Chondrocyte (in vitro differentiated cells): ENCODE data around the gene HSD17B12. TPM values are rescaled to one million over a fixed set of nuclear protein-coding genes. Genes with fewer than 3 reads are reported as not detected.

Experiments
- DNase-seq: peaks from one replicate; pipeline ENCODE4 v3.0.0; 2021; ENCODE audit warnings: mixed read lengths, low spot score
- H3K27ac Mint-ChIP-seq: one replicate; pipeline ENCODE4 v1.8.0; 2021; ENCODE audit warnings: mild to moderate bottlenecking, moderate library complexity, mixed read lengths; ENCODE audit not compliant: unreplicated experiment
- H3K27me3 Mint-ChIP-seq: 2 replicates; pipeline ENCODE4 v1.8.0; 2021; ENCODE audit warnings: low read depth, mixed read lengths
- H3K36me3 Mint-ChIP-seq: 2 replicates; pipeline ENCODE4 v1.8.0; 2021; ENCODE audit warnings: low read depth, mixed read lengths
- H3K4me1 Mint-ChIP-seq: 2 replicates; pipeline ENCODE4 v1.8.0; 2021; ENCODE audit warnings: low read depth, mild to moderate bottlenecking, mixed read lengths
- H3K4me3 Mint-ChIP-seq: one replicate; pipeline ENCODE4 v1.8.0; 2021; ENCODE audit warnings: mild to moderate bottlenecking, moderate library complexity, mixed read lengths; ENCODE audit not compliant: unreplicated experiment
- H3K9me3 Mint-ChIP-seq: 2 replicates; pipeline ENCODE4 v1.8.0; 2021; ENCODE audit warnings: low read depth, mixed read lengths
- CTCF ChIP-seq: fragments of 200-600 bp; sonication (generic); IDR thresholded peaks from 2 replicates; pipeline ENCODE4 v1.5.0; 2021; ENCODE audit warnings: antibody characterized with exemption, mild to moderate bottlenecking, moderate library complexity
- total RNA-seq: library from RNA; stranded (reverse); gene quantifications from 3 replicates; pipeline ENCODE4 v1.2.1, GENCODE V29; 2021

HSD17B12 gene
- total RNA-seq, 1 donor from 2014 or later: 89.3 TPM

GRCh38 chr11:43819926-43820325 is 139.4 kb downstream of the HSD17B12 start:
- no peak for TF ChIP-seq CTCF
- no peak overlapping the region for H3K27ac Mint-ChIP-seq
- no peak overlapping the region for H3K4me3 Mint-ChIP-seq
- no peaks in the 10 kb centered on the region for H3K27me3 Mint-ChIP-seq
- H3K36me3 Mint-ChIP-seq: peaks cover 2% of the 10 kb centered on the region
- peaks cover 10% of the 10 kb centered on the region for H3K4me1 Mint-ChIP-seq
- no peaks in the 10 kb centered on the region for H3K9me3 Mint-ChIP-seq
- no peak for DNase-seq

- Mint-ChIP-seq H3K36me3 (no peaks in the 10 kb centered on the region), H3K9me3 (no peaks in the 10 kb centered on the region), H3K27me3 (no peaks in the 10 kb centered on the region), H3K4me3 (no peak overlapping the region), H3K4me1 (peaks cover 3% of the 10 kb centered on the region), H3K27ac (no peak overlapping the region)
- no peak for TF ChIP-seq CTCF
- DNase-seq: no peak
Measured at GRCh38 chr11:43823316-43823715, 142.8 kb downstream of the HSD17B12 start.

GRCh38 chr11:43823851-43824250 is 143.3 kb downstream of the HSD17B12 start:
- no peaks in the 10 kb centered on the region for H3K4me1 Mint-ChIP-seq
- H3K36me3 Mint-ChIP-seq: no peaks in the 10 kb centered on the region
- no peak for TF ChIP-seq CTCF
- no peak for DNase-seq
- H3K9me3 Mint-ChIP-seq: no peaks in the 10 kb centered on the region
- H3K27me3 Mint-ChIP-seq: no peaks in the 10 kb centered on the region
- H3K4me3 Mint-ChIP-seq: no peak overlapping the region
- no peak overlapping the region for H3K27ac Mint-ChIP-seq

- DNase-seq: no peak
- TF ChIP-seq CTCF: peak; percentile 86
- no peaks in the 10 kb centered on the region for H3K27me3 Mint-ChIP-seq
- no peak overlapping the region for H3K27ac Mint-ChIP-seq
- no peak overlapping the region for H3K4me3 Mint-ChIP-seq
- H3K4me1 Mint-ChIP-seq: peaks cover 3% of the 10 kb centered on the region
- H3K9me3 Mint-ChIP-seq: no peaks in the 10 kb centered on the region
- H3K36me3 Mint-ChIP-seq: no peaks in the 10 kb centered on the region
Measured at GRCh38 chr11:43825217-43825816, 144.8 kb downstream of the HSD17B12 start.

GRCh38 chr11:43830928-43831440 is 150.4 kb downstream of the HSD17B12 start:
- TF ChIP-seq CTCF: no peak
- no peaks in the 10 kb centered on the region for H3K27me3 Mint-ChIP-seq
- DNase-seq: no peak
- H3K36me3 Mint-ChIP-seq: no peaks in the 10 kb centered on the region
- peak overlapping the region; percentile 95 for H3K27ac Mint-ChIP-seq
- peaks cover 40% of the 10 kb centered on the region for H3K4me1 Mint-ChIP-seq
- peak overlapping the region; percentile 47 for H3K4me3 Mint-ChIP-seq
- H3K9me3 Mint-ChIP-seq: no peaks in the 10 kb centered on the region
